ENCODE results near the gene TGFB2. TPM values are rescaled to one million over a fixed set of nuclear protein-coding genes. Genes with fewer than 3 reads are reported as not detected.

The TGFB2 gene
- total RNA-seq, 2 experiments from 2014 or later: 0.03 to 0.11 TPM

GRCh38 chr1:218480137-218480536, 135.0 kb downstream of the TGFB2 start:
- H3K79me2 ChIP-seq (ENCODE audit: insufficient read depth, low read depth, low read length): no peaks in the 10 kb centered on the region
- BruUV-seq (replicated peaks): no TSS peak
- no peak overlapping the region for H2AFZ ChIP-seq (ENCODE audit: low read length)
- POLR2A ChIA-PET: interaction anchor here (0.6 kb wide), 1 partner anchor 29 kb away, joined by 3 read pairs; no protein-coding TSS in a partner anchor
- H3K36me3 ChIP-seq (ENCODE audit: insufficient read depth, low read length): no peaks in the 10 kb centered on the region
- no peak overlapping the region for H3K4me3 ChIP-seq (ENCODE audit: low read depth, low read length, poor library complexity, severe bottlenecking)
- intact Hi-C loops (cut with micrococcal nuclease; ENCODE audit: unreplicated experiment): no loop called here
- H4K20me1 ChIP-seq (ENCODE audit: insufficient read depth, low read length): no peaks in the 10 kb centered on the region
- no peaks in the 10 kb centered on the region for H3K4me1 ChIP-seq (ENCODE audit: insufficient read depth, low read length, poor library complexity, severe bottlenecking)
- CTCF ChIA-PET (ENCODE audit: unreplicated experiment): no interaction called here
- H3K9me3 ChIP-seq (ENCODE audit: low read length): no peaks in the 10 kb centered on the region
- no peak for TF ChIP-seq CTCF (conservative IDR thresholded peaks at IDR 0.05; ENCODE audit: low read length)
- TF ChIP-seq EZH2phosphoT487 (IDR thresholded peaks at IDR 0.05; ENCODE audit: borderline replicate concordance, low read depth, low read length): no peak
- H3K4me2 ChIP-seq (ENCODE audit: low read length): no peak overlapping the region
- no peaks in the 10 kb centered on the region for H3K9me2 ChIP-seq (ENCODE audit: insufficient read depth, low read length)
- H3K27ac ChIP-seq (ENCODE audit: low read depth, low read length, poor library complexity, severe bottlenecking): no peak overlapping the region
- no peak for DNase-seq (ENCODE audit: low spot score)

GRCh38 chr1:218480588-218481099, 135.5 kb downstream of the TGFB2 start:
- Histone ChIP-seq H3K36me3 (ENCODE audit: insufficient read depth, low read length) (no peaks in the 10 kb centered on the region), H3K4me3 (ENCODE audit: low read depth, low read length, poor library complexity, severe bottlenecking) (no peak overlapping the region), H3K4me2 (ENCODE audit: low read length) (no peak overlapping the region), H3K4me1 (ENCODE audit: insufficient read depth, low read length, poor library complexity, severe bottlenecking) (no peaks in the 10 kb centered on the region), H2AFZ (ENCODE audit: low read length) (no peak overlapping the region), H3K9me3 (ENCODE audit: low read length) (no peaks in the 10 kb centered on the region), H3K79me2 (ENCODE audit: insufficient read depth, low read depth, low read length) (no peaks in the 10 kb centered on the region), H3K27ac (ENCODE audit: low read depth, low read length, poor library complexity, severe bottlenecking) (no peak overlapping the region), H4K20me1 (ENCODE audit: insufficient read depth, low read length) (no peaks in the 10 kb centered on the region), H3K9me2 (ENCODE audit: insufficient read depth, low read length) (no peaks in the 10 kb centered on the region)
- ChIA-PET POLR2A (interaction anchor here (0.6 to 0.7 kb wide), 2 partner anchors 29 to 246 kb away, joined by 3 read pairs; no protein-coding TSS in a partner anchor), CTCF (ENCODE audit: unreplicated experiment) (no interaction called here)
- TF ChIP-seq CTCF (conservative IDR thresholded peaks at IDR 0.05; ENCODE audit: low read length): no peak
- TF ChIP-seq EZH2phosphoT487 (IDR thresholded peaks at IDR 0.05; ENCODE audit: borderline replicate concordance, low read depth, low read length): no peak
- DNase-seq (ENCODE audit: low spot score): no peak
- intact Hi-C loops (cut with micrococcal nuclease; ENCODE audit: unreplicated experiment): no loop called here
- BruUV-seq (replicated peaks): no TSS peak

- CTCF ChIA-PET (ENCODE audit: unreplicated experiment): no interaction called here
- no TSS peak for BruUV-seq (replicated peaks)
- intact Hi-C loops (cut with micrococcal nuclease; ENCODE audit: unreplicated experiment): no loop called here
Observed at GRCh38 chr1:218481116-218481775, 136.1 kb downstream of the TGFB2 start.

More at GRCh38 chr1:218481116-218481775, 136.1 kb downstream of the TGFB2 start:
- no peaks in the 10 kb centered on the region for H3K4me1 ChIP-seq (ENCODE audit: insufficient read depth, low read length, poor library complexity, severe bottlenecking)
- no peak overlapping the region for H3K4me2 ChIP-seq (ENCODE audit: low read length)
- H3K9me2 ChIP-seq (ENCODE audit: insufficient read depth, low read length): no peaks in the 10 kb centered on the region
- H3K4me3 ChIP-seq (ENCODE audit: low read depth, low read length, poor library complexity, severe bottlenecking): no peak overlapping the region
- no peaks in the 10 kb centered on the region for H4K20me1 ChIP-seq (ENCODE audit: insufficient read depth, low read length)
- H2AFZ ChIP-seq (ENCODE audit: low read length): no peak overlapping the region
- no peaks in the 10 kb centered on the region for H3K9me3 ChIP-seq (ENCODE audit: low read length)
- POLR2A ChIA-PET: interaction anchor here (0.7 kb wide), 1 partner anchor 246 kb away, joined by 3 read pairs; no protein-coding TSS in a partner anchor
- TF ChIP-seq CTCF (conservative IDR thresholded peaks at IDR 0.05; ENCODE audit: low read length): no peak
- TF ChIP-seq EZH2phosphoT487 (IDR thresholded peaks at IDR 0.05; ENCODE audit: borderline replicate concordance, low read depth, low read length): no peak
- no peaks in the 10 kb centered on the region for H3K36me3 ChIP-seq (ENCODE audit: insufficient read depth, low read length)
- DNase-seq (ENCODE audit: low spot score): no peak
- no peak overlapping the region for H3K27ac ChIP-seq (ENCODE audit: low read depth, low read length, poor library complexity, severe bottlenecking)
- no peaks in the 10 kb centered on the region for H3K79me2 ChIP-seq (ENCODE audit: insufficient read depth, low read depth, low read length)
